Measurements from ENCODE around the gene ZNF460. TPM values are rescaled to one million over a fixed set of nuclear protein-coding genes. Genes with fewer than 3 reads are reported as not detected.

ZNF460 gene
- total RNA-seq, 1 experiment from 2014 or later, result 72.5 TPM

GRCh38 chr19:57327993-57328392 lies 47.7 kb downstream of the ZNF460 start:
- intact Hi-C loops (cut with micrococcal nuclease), result no loop called here
- peaks cover 93% of the 10 kb centered on the region for H3K36me3 Mint-ChIP-seq (ENCODE audit: insufficient read depth, unreplicated experiment)
- H3K4me1 Mint-ChIP-seq (ENCODE audit: insufficient read depth, unreplicated experiment), result peaks cover under 1% of the 10 kb centered on the region

GRCh38 chr19:57334191-57334590 lies 53.9 kb downstream of the ZNF460 start:
- Mint-ChIP-seq H3K27ac (ENCODE audit: low read depth, unreplicated experiment) (peak overlapping the region; percentile 50), H3K9me3 (ENCODE audit: unreplicated experiment) (no peaks in the 10 kb centered on the region), H3K36me3 (ENCODE audit: insufficient read depth, unreplicated experiment) (peaks cover 37% of the 10 kb centered on the region), H3K4me3 (ENCODE audit: unreplicated experiment) (no peak overlapping the region), H3K4me1 (ENCODE audit: insufficient read depth, unreplicated experiment) (peaks cover 8% of the 10 kb centered on the region), H3K27me3 (ENCODE audit: insufficient read depth, unreplicated experiment) (no peaks in the 10 kb centered on the region)
- DNase-seq (ENCODE audit: unreplicated experiment), result peak; percentile 80
- ChIA-PET CTCF (interaction anchor here (0.8 kb wide), 1 partner anchor 32 kb away, joined by 4 read pairs; no protein-coding TSS in a partner anchor), POLR2A (interaction anchor here (1.0 to 5.4 kb wide), 8 partner anchors 9 to 47 kb away, joined by 3 to 41 read pairs (median 8); partner anchors contain the start of genes TRAPPC2B, ZNF304, ZNF543 and ZNF547)
- TF ChIP-seq, protein P1, sequence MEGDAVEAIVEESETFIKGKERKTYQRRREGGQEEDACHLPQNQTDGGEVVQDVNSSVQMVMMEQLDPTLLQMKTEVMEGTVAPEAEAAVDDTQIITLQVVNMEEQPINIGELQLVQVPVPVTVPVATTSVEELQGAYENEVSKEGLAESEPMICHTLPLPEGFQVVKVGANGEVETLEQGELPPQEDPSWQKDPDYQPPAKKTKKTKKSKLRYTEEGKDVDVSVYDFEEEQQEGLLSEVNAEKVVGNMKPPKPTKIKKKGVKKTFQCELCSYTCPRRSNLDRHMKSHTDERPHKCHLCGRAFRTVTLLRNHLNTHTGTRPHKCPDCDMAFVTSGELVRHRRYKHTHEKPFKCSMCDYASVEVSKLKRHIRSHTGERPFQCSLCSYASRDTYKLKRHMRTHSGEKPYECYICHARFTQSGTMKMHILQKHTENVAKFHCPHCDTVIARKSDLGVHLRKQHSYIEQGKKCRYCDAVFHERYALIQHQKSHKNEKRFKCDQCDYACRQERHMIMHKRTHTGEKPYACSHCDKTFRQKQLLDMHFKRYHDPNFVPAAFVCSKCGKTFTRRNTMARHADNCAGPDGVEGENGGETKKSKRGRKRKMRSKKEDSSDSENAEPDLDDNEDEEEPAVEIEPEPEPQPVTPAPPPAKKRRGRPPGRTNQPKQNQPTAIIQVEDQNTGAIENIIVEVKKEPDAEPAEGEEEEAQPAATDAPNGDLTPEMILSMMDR (IDR thresholded peaks at IDR 0.05; ENCODE audit: unreplicated experiment), result no peak
- intact Hi-C loops (cut with micrococcal nuclease), result no loop called here
- no TSS peak for BruUV-seq (replicated peaks)

More at GRCh38 chr19:57327993-57328392, 47.7 kb downstream of the ZNF460 start:
- ChIA-PET CTCF (interaction anchor here (0.7 kb wide), 1 partner anchor 423 kb away, joined by 3 read pairs; no protein-coding TSS in a partner anchor), POLR2A (no interaction called here)
- DNase-seq (ENCODE audit: unreplicated experiment), result no peak
- TF ChIP-seq, protein P1 (IDR thresholded peaks at IDR 0.05; ENCODE audit: unreplicated experiment), result no peak
- H3K27ac Mint-ChIP-seq (ENCODE audit: low read depth, unreplicated experiment), result no peak overlapping the region
- BruUV-seq (replicated peaks), result no TSS peak
- H3K9me3 Mint-ChIP-seq (ENCODE audit: unreplicated experiment), result no peaks in the 10 kb centered on the region
- no peak overlapping the region for H3K4me3 Mint-ChIP-seq (ENCODE audit: unreplicated experiment)
- no peaks in the 10 kb centered on the region for H3K27me3 Mint-ChIP-seq (ENCODE audit: insufficient read depth, unreplicated experiment)

GRCh38 chr19:57338877-57339276 lies 58.6 kb downstream of the ZNF460 start:
- CTCF ChIA-PET, result interaction anchor here (0.6 kb wide), 1 partner anchor 278 kb away, joined by 4 read pairs; no protein-coding TSS in a partner anchor
- H3K9me3 Mint-ChIP-seq (ENCODE audit: unreplicated experiment), result no peaks in the 10 kb centered on the region

DNA sequence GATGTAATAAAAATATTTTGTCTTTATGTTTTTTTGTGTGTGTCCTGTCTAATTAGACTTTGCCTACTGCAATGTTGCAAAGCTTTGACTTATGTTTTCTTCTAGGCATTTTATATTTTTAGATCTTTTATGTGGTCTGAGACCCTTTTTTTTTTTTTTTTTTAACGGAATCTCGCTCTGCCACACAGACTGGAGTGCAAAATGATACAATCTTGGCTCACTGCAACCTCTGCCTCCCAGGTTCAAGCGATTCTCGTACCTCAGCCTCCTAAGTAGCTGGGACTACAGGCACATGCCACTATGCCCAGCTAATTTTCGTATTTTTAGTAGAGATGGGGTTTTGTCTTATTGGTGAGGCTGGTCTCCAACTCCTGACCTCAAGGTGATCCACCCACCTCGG lies 62.3 kb downstream of the ZNF460 start:
- no peak for DNase-seq (ENCODE audit: unreplicated experiment)
- Mint-ChIP-seq H3K4me3 (ENCODE audit: unreplicated experiment) (no peak overlapping the region), H3K27me3 (ENCODE audit: insufficient read depth, unreplicated experiment) (no peaks in the 10 kb centered on the region), H3K27ac (ENCODE audit: low read depth, unreplicated experiment) (no peak overlapping the region), H3K9me3 (ENCODE audit: unreplicated experiment) (no peaks in the 10 kb centered on the region), H3K4me1 (ENCODE audit: insufficient read depth, unreplicated experiment) (no peaks in the 10 kb centered on the region), H3K36me3 (ENCODE audit: insufficient read depth, unreplicated experiment) (peaks cover 4% of the 10 kb centered on the region)
- ChIA-PET POLR2A (interaction anchor here (1.3 kb wide), 1 partner anchor 9 kb away, joined by 7 read pairs; the partner anchor contains the start of gene ZNF304), CTCF (interaction anchor here (0.6 kb wide), 1 partner anchor 63 kb away, joined by 3 read pairs; no protein-coding TSS in a partner anchor)
- no TSS peak for BruUV-seq (replicated peaks)
- intact Hi-C loops (cut with micrococcal nuclease), result no loop called here
- TF ChIP-seq, protein P1 (IDR thresholded peaks at IDR 0.05; ENCODE audit: unreplicated experiment), result no peak

More at GRCh38 chr19:57338877-57339276, 58.6 kb downstream of the ZNF460 start:
- H3K27me3 Mint-ChIP-seq (ENCODE audit: insufficient read depth, unreplicated experiment), result no peaks in the 10 kb centered on the region
- peaks cover 4% of the 10 kb centered on the region for H3K36me3 Mint-ChIP-seq (ENCODE audit: insufficient read depth, unreplicated experiment)
- POLR2A ChIA-PET, result interaction anchor here (0.7 to 1.1 kb wide), 2 partner anchors 12 to 405 kb away, joined by 3 to 4 read pairs; partner anchors contain the start of gene ZNF304
- H3K4me1 Mint-ChIP-seq (ENCODE audit: insufficient read depth, unreplicated experiment), result peaks cover 6% of the 10 kb centered on the region
- no peak overlapping the region for H3K4me3 Mint-ChIP-seq (ENCODE audit: unreplicated experiment)
- TF ChIP-seq, protein P1 (IDR thresholded peaks at IDR 0.05; ENCODE audit: unreplicated experiment), result no peak
- BruUV-seq (replicated peaks), result no TSS peak
- intact Hi-C loops (cut with micrococcal nuclease), result no loop called here
- DNase-seq (ENCODE audit: unreplicated experiment), result no peak
- no peak overlapping the region for H3K27ac Mint-ChIP-seq (ENCODE audit: low read depth, unreplicated experiment)

Other genes with a start within 250 kb of the ZNF460 start
- not detected in 2 replicates for gene USP29, start 160.5 kb upstream of the ZNF460 start, total RNA-seq (2022)
- not detected in 2 replicates for gene ZIM3, start 135.3 kb upstream of the ZNF460 start, total RNA-seq (2022)
- not detected in 2 replicates for gene DUXA, start 113.0 kb upstream of the ZNF460 start, total RNA-seq (2022)
- gene ZNF264, start 89.0 kb upstream of the ZNF460 start, total RNA-seq (2022), result 34.4 and 41.1 TPM in 2 replicates
- gene AURKC, start 49.5 kb upstream of the ZNF460 start, total RNA-seq (2022), result 0.93 and 1.2 TPM in 2 replicates
- gene ZNF805, start 39.9 kb upstream of the ZNF460 start, total RNA-seq (2022), result 11.8 and 12.2 TPM in 2 replicates
- gene ZNF543, start 40.0 kb downstream of the ZNF460 start, total RNA-seq (2022), result 9.2 and 10.8 TPM in 2 replicates
- gene ZNF304, start 70.8 kb downstream of the ZNF460 start, total RNA-seq (2022), result 7.0 and 9.9 TPM in 2 replicates
- 6.3 and 9.8 TPM in 2 replicates for gene TRAPPC2B, start 83.1 kb downstream of the ZNF460 start, total RNA-seq (2022)
- gene ZNF547, start 83.1 kb downstream of the ZNF460 start, total RNA-seq (2022), result 3.7 and 4.3 TPM in 2 replicates
- gene ZNF548, start 109.4 kb downstream of the ZNF460 start, total RNA-seq (2022), result 23.7 and 40.1 TPM in 2 replicates
- 7.8 and 8.3 TPM in 2 replicates for gene ZNF17, start 130.7 kb downstream of the ZNF460 start, total RNA-seq (2022)
- 19.1 and 21.2 TPM in 2 replicates for gene ZNF749, start 154.8 kb downstream of the ZNF460 start, total RNA-seq (2022)
- 0.47 TPM in 2 replicates for gene VN1R1, start 176.7 kb downstream of the ZNF460 start, total RNA-seq (2022)
- gene ZNF772, start 197.1 kb downstream of the ZNF460 start, total RNA-seq (2022), result 9.9 and 10.9 TPM in 2 replicates
- 18.4 and 19.6 TPM in 2 replicates for gene ZNF419, start 207.3 kb downstream of the ZNF460 start, total RNA-seq (2022)
- 11.2 and 12.4 TPM in 2 replicates for gene ZNF773, start 219.5 kb downstream of the ZNF460 start, total RNA-seq (2022)
- 3.9 and 5.3 TPM in 2 replicates for gene ZNF549, start 246.9 kb downstream of the ZNF460 start, total RNA-seq (2022)